ENCODE results near the gene ADGRB3. TPM values are rescaled to one million over a fixed set of nuclear protein-coding genes. Genes with fewer than 3 reads are reported as not detected.

ADGRB3 gene
- total RNA-seq, 4 donors from 2014 or later: 1.6 to 2.6 (median 1.8) TPM

DNA sequence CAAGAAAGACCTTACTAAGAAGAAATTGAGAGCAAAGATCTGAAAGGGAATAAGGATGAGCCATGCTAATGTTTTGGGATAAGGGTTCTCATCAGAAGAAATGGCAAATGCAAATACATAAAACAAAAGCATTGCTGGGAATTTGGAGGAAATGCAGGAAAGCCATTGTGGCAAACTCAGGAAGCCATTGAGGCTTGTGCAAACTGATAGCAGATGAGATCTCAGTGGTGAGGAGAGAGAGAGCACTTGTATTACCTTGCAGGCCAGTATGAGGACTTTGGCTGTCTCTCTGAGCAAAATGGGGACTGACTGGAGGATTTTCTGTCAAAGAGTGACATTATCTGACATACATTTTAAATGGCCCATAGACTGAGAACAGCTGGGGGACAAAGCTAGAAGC, 103.0 kb downstream of the ADGRB3 start:
- TF ChIP-seq, protein P1, sequence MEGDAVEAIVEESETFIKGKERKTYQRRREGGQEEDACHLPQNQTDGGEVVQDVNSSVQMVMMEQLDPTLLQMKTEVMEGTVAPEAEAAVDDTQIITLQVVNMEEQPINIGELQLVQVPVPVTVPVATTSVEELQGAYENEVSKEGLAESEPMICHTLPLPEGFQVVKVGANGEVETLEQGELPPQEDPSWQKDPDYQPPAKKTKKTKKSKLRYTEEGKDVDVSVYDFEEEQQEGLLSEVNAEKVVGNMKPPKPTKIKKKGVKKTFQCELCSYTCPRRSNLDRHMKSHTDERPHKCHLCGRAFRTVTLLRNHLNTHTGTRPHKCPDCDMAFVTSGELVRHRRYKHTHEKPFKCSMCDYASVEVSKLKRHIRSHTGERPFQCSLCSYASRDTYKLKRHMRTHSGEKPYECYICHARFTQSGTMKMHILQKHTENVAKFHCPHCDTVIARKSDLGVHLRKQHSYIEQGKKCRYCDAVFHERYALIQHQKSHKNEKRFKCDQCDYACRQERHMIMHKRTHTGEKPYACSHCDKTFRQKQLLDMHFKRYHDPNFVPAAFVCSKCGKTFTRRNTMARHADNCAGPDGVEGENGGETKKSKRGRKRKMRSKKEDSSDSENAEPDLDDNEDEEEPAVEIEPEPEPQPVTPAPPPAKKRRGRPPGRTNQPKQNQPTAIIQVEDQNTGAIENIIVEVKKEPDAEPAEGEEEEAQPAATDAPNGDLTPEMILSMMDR (IDR thresholded peaks at IDR 0.05; ENCODE audit: low read depth): no peak

GRCh38 chr6:68740828-68741500, 105.9 kb downstream of the ADGRB3 start:
- TF ChIP-seq, protein P1 (IDR thresholded peaks at IDR 0.05; ENCODE audit: low read depth): no peak

GRCh38 chr6:68741501-68742386, 106.7 kb downstream of the ADGRB3 start:
- TF ChIP-seq, protein P1 (IDR thresholded peaks at IDR 0.05; ENCODE audit: low read depth): no peak

DNA sequence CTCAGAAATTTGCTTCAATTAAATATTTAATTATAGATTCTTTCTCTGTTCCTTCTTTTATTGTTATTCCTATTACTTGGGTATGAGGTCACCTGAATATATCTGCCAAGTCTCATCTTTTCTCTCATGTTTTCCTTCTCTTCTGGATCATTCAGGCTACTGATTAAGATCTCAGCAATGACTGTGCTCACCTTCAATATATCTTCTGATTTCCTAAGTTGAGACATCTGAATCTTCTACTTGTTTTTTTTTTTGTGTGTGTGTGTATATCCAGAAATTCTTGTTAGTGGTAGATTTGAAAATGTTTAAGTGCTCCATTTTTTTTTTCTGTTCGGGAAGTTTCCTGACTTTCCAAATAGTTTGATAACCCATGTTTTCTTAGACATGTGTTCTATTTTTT, 108.0 kb downstream of the ADGRB3 start:
- TF ChIP-seq, protein P1 (IDR thresholded peaks at IDR 0.05; ENCODE audit: low read depth): no peak

DNA sequence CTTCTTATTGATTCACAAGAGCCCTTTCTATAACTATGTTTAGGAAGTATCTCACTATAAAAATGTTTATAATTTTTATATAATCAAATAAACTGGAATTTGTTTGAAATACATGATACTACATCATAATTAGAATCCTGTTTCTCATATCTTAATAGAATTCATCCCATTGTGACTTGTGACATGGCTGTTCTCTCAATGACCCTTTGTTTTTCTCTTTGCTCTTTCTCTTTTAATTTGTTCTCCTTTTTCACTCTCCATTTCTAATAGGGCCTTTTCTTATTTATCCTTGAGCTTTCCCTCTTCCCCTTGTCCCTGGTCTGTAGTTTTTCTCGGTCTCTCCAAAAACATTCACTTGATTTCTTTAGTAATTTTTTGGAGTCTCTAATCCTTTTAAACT, 111.3 kb downstream of the ADGRB3 start:
- TF ChIP-seq, protein P1 (IDR thresholded peaks at IDR 0.05; ENCODE audit: low read depth): no peak

- TF ChIP-seq, protein P1 (IDR thresholded peaks at IDR 0.05; ENCODE audit: low read depth): no peak
These were observed 112.2 kb downstream of the ADGRB3 start for GRCh38 chr6:68747110-68747790.

All from subcutaneous adipose tissue (tissue), 4 donors.